ENCODE measurements around the gene IFI44L.

The IFI44L gene

DNA sequence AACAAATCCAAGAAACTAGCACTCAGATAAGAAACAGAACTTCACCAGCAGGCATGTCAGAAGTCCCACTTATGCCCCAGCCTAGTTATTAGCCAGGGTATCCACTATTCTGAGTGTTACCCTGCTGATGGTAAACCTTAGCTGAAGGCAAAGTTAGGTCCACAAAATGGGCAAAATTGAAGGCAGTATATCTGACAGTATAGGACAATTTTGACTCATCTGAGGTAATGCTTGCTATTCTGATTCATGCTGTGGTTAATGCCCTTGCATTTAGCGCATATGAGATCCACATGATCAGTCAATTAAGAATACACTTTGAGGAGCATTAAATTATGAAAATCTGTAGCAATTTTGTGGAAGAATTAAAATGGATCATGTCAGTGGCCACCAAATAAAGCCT, 44.5 kb downstream of the IFI44L start:
- no peak overlapping the region for H3K27ac ChIP-seq (ENCODE audit: low read length)
- TF ChIP-seq, protein P1, sequence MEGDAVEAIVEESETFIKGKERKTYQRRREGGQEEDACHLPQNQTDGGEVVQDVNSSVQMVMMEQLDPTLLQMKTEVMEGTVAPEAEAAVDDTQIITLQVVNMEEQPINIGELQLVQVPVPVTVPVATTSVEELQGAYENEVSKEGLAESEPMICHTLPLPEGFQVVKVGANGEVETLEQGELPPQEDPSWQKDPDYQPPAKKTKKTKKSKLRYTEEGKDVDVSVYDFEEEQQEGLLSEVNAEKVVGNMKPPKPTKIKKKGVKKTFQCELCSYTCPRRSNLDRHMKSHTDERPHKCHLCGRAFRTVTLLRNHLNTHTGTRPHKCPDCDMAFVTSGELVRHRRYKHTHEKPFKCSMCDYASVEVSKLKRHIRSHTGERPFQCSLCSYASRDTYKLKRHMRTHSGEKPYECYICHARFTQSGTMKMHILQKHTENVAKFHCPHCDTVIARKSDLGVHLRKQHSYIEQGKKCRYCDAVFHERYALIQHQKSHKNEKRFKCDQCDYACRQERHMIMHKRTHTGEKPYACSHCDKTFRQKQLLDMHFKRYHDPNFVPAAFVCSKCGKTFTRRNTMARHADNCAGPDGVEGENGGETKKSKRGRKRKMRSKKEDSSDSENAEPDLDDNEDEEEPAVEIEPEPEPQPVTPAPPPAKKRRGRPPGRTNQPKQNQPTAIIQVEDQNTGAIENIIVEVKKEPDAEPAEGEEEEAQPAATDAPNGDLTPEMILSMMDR (IDR thresholded peaks at IDR 0.05; ENCODE audit: low read depth, low read length): no peak
- TF ChIP-seq EZH2phosphoT487 (IDR thresholded peaks at IDR 0.05; ENCODE audit: low read depth): no peak
- H3K36me3 ChIP-seq (replicated peaks; ENCODE audit: low read depth, low read length): no peaks in the 10 kb centered on the region
- no peak overlapping the region for H2AFZ ChIP-seq (ENCODE audit: low read depth, low read length)
- H3K27me3 ChIP-seq (ENCODE audit: low read depth, low read length): no peaks in the 10 kb centered on the region
- no peak overlapping the region for H3K9ac ChIP-seq (ENCODE audit: low read length)
- no peaks in the 10 kb centered on the region for H3K9me3 ChIP-seq (ENCODE audit: insufficient read depth, low read length)
- no peaks in the 10 kb centered on the region for H3K79me2 ChIP-seq (ENCODE audit: low read length)
- H3K4me1 ChIP-seq (ENCODE audit: low read length): no peaks in the 10 kb centered on the region
- no peak overlapping the region for H3K4me3 ChIP-seq (ENCODE audit: low read length)
- no peaks in the 10 kb centered on the region for H4K20me1 ChIP-seq (ENCODE audit: insufficient read depth, low read length)
- H3K4me2 ChIP-seq (ENCODE audit: low read length): no peak overlapping the region

DNA sequence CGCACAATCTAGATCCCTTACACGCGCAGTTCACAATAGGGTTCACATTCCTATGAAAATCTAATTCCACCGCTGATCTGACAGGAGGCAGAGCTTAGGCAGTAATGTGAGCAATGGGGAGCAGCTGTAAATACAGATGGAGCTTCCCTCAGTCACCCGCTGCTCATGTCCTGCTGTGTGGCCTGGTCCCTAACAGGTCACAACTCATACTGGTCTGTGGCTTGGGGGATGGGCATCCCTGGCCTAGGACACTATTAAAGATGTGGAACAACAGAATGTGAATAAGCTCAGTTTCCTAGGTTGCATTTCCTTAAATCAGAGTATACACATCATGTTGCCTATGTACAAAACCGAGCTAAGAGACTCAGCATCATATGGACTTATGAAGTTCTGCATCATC, 45.6 kb downstream of the IFI44L start:
- TF ChIP-seq, protein P1 (IDR thresholded peaks at IDR 0.05; ENCODE audit: low read depth, low read length): no peak
- TF ChIP-seq EZH2phosphoT487 (IDR thresholded peaks at IDR 0.05; ENCODE audit: low read depth): no peak
- Histone ChIP-seq H2AFZ (ENCODE audit: low read depth, low read length) (no peak overlapping the region), H3K9me3 (ENCODE audit: insufficient read depth, low read length) (no peaks in the 10 kb centered on the region), H3K27ac (ENCODE audit: low read length) (no peak overlapping the region), H3K79me2 (ENCODE audit: low read length) (no peaks in the 10 kb centered on the region), H3K4me2 (ENCODE audit: low read length) (no peak overlapping the region), H4K20me1 (ENCODE audit: insufficient read depth, low read length) (no peaks in the 10 kb centered on the region), H3K27me3 (ENCODE audit: low read depth, low read length) (no peaks in the 10 kb centered on the region), H3K4me1 (ENCODE audit: low read length) (no peaks in the 10 kb centered on the region), H3K9ac (ENCODE audit: low read length) (no peak overlapping the region), H3K36me3 (replicated peaks; ENCODE audit: low read depth, low read length) (no peaks in the 10 kb centered on the region), H3K4me3 (ENCODE audit: low read length) (no peak overlapping the region)

DNA sequence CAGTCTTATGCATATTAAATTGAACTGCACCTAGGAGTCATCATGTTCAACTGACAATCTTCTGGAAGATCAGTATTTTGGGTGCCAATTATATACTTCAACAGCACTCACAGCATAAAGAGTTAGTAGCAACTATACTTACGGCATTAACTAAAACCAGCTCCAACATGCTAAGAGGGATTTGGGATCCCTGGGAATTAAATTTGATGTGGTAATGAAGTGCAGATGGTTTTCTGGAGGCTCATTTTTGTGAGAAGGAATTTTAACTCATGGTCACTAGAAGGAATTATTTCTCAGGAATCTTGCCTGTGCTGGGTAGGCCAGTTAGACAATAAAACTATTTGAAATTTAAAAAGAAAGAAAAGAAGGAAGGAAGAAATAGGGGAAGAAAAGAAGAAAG, 47.7 kb downstream of the IFI44L start:
- Histone ChIP-seq H3K27ac (ENCODE audit: low read length) (no peak overlapping the region), H3K36me3 (replicated peaks; ENCODE audit: low read depth, low read length) (no peaks in the 10 kb centered on the region), H3K9me3 (ENCODE audit: insufficient read depth, low read length) (no peaks in the 10 kb centered on the region), H3K27me3 (ENCODE audit: low read depth, low read length) (no peaks in the 10 kb centered on the region), H2AFZ (ENCODE audit: low read depth, low read length) (no peak overlapping the region), H3K4me3 (ENCODE audit: low read length) (no peak overlapping the region), H3K79me2 (ENCODE audit: low read length) (no peaks in the 10 kb centered on the region), H3K9ac (ENCODE audit: low read length) (no peak overlapping the region), H4K20me1 (ENCODE audit: insufficient read depth, low read length) (no peaks in the 10 kb centered on the region), H3K4me1 (ENCODE audit: low read length) (no peaks in the 10 kb centered on the region), H3K4me2 (ENCODE audit: low read length) (no peak overlapping the region)
- TF ChIP-seq EZH2phosphoT487 (IDR thresholded peaks at IDR 0.05; ENCODE audit: low read depth): no peak
- TF ChIP-seq, protein P1 (IDR thresholded peaks at IDR 0.05; ENCODE audit: low read depth, low read length): no peak

DNA sequence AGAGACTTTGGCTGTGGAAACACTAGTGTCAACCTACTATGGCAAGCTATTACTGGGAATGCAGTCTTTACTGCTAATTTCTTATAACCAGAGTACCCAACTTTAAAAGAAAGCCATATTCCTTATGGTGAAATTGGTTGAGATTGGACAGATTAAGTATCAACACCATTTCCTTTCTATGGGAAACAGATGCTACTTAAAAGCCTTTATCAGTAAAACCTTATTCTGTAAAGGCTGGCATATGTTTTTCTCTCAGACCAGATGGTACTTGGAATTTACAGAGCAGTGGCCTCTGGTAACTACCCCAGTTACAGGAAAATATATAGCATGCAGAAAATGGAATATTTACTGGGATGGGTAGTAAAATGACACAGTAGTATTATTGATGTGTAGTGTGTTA, 48.2 kb downstream of the IFI44L start:
- H3K36me3 ChIP-seq (replicated peaks; ENCODE audit: low read depth, low read length): no peaks in the 10 kb centered on the region
- H3K9me3 ChIP-seq (ENCODE audit: insufficient read depth, low read length): no peaks in the 10 kb centered on the region
- no peaks in the 10 kb centered on the region for H3K79me2 ChIP-seq (ENCODE audit: low read length)
- H3K27ac ChIP-seq (ENCODE audit: low read length): no peak overlapping the region
- TF ChIP-seq EZH2phosphoT487 (IDR thresholded peaks at IDR 0.05; ENCODE audit: low read depth): no peak
- TF ChIP-seq, protein P1 (IDR thresholded peaks at IDR 0.05; ENCODE audit: low read depth, low read length): no peak
- no peak overlapping the region for H2AFZ ChIP-seq (ENCODE audit: low read depth, low read length)
- no peak overlapping the region for H3K4me3 ChIP-seq (ENCODE audit: low read length)
- H3K4me2 ChIP-seq (ENCODE audit: low read length): no peak overlapping the region
- H3K9ac ChIP-seq (ENCODE audit: low read length): no peak overlapping the region
- H3K4me1 ChIP-seq (ENCODE audit: low read length): no peaks in the 10 kb centered on the region
- H4K20me1 ChIP-seq (ENCODE audit: insufficient read depth, low read length): no peaks in the 10 kb centered on the region
- H3K27me3 ChIP-seq (ENCODE audit: low read depth, low read length): no peaks in the 10 kb centered on the region

Measured in OCI-LY3 (cell line).